ENCODE measurements around the gene FN1. TPM values are rescaled to one million over a fixed set of nuclear protein-coding genes. Genes with fewer than 3 reads are reported as not detected.
A peak's percentile ranks its signal among the peaks of the same experiment; 100 is the strongest.

FN1 gene
- total RNA-seq, 1 experiment from 2014 or later: 564 TPM

GRCh38 chr2:215454519-215455246 lies 18.8 kb upstream of the FN1 start:
- ChIA-PET CTCF (interaction anchor here (0.5 to 7.4 kb wide), 32 partner anchors 8 to 1577 kb away, joined by 3 to 76 read pairs (median 3); no protein-coding TSS in a partner anchor), POLR2A (interaction anchor here (0.6 to 0.9 kb wide), 3 partner anchors 44 to 448 kb away, joined by 3 read pairs; no protein-coding TSS in a partner anchor)
- peak overlapping the region; percentile 49 for H3K27ac Mint-ChIP-seq (ENCODE audit: low read depth, unreplicated experiment)
- peak; percentile 66 for TF ChIP-seq CTCF (IDR thresholded peaks at IDR 0.05; ENCODE audit: unreplicated experiment)
- intact Hi-C loops (cut with micrococcal nuclease): loop anchor here (1.0 to 5.0 kb wide), 3 partner anchors 374 to 466 kb away; no protein-coding TSS in a partner anchor
- H3K4me3 Mint-ChIP-seq (ENCODE audit: unreplicated experiment): no peak overlapping the region
- peaks cover 6% of the 10 kb centered on the region for H3K36me3 Mint-ChIP-seq (ENCODE audit: insufficient read depth, unreplicated experiment)
- peaks cover 8% of the 10 kb centered on the region for H3K4me1 Mint-ChIP-seq (ENCODE audit: insufficient read depth, unreplicated experiment)
- peak; percentile 52 for DNase-seq (ENCODE audit: unreplicated experiment)
- no peaks in the 10 kb centered on the region for H3K27me3 Mint-ChIP-seq (ENCODE audit: insufficient read depth, unreplicated experiment)
- no TSS peak for BruUV-seq (replicated peaks)
- H3K9me3 Mint-ChIP-seq (ENCODE audit: unreplicated experiment): no peaks in the 10 kb centered on the region

GRCh38 chr2:215452725-215453124 lies 16.9 kb upstream of the FN1 start:
- TF ChIP-seq CTCF (IDR thresholded peaks at IDR 0.05; ENCODE audit: unreplicated experiment): no peak
- no peak overlapping the region for H3K27ac Mint-ChIP-seq (ENCODE audit: low read depth, unreplicated experiment)
- H3K4me3 Mint-ChIP-seq (ENCODE audit: unreplicated experiment): no peak overlapping the region
- BruUV-seq (replicated peaks): no TSS peak
- H3K36me3 Mint-ChIP-seq (ENCODE audit: insufficient read depth, unreplicated experiment): peaks cover 6% of the 10 kb centered on the region
- intact Hi-C loops (cut with micrococcal nuclease): loop anchor here (5.0 kb wide), 1 partner anchor 450 kb away; no protein-coding TSS in a partner anchor
- no peaks in the 10 kb centered on the region for H3K9me3 Mint-ChIP-seq (ENCODE audit: unreplicated experiment)
- POLR2A ChIA-PET: no interaction called here
- DNase-seq (ENCODE audit: unreplicated experiment): no peak
- no peaks in the 10 kb centered on the region for H3K27me3 Mint-ChIP-seq (ENCODE audit: insufficient read depth, unreplicated experiment)
- CTCF ChIA-PET: interaction anchor here (0.7 to 7.4 kb wide), 2 partner anchors 24 to 467 kb away, joined by 3 to 76 read pairs; no protein-coding TSS in a partner anchor
- H3K4me1 Mint-ChIP-seq (ENCODE audit: insufficient read depth, unreplicated experiment): peaks cover 12% of the 10 kb centered on the region

GRCh38 chr2:215451012-215451756 lies 15.3 kb upstream of the FN1 start:
- POLR2A ChIA-PET: interaction anchor here (0.6 to 1.8 kb wide), 4 partner anchors 10 to 259 kb away, joined by 3 to 4 read pairs (median 3); no protein-coding TSS in a partner anchor
- Mint-ChIP-seq H3K27me3 (ENCODE audit: insufficient read depth, unreplicated experiment) (no peaks in the 10 kb centered on the region), H3K4me1 (ENCODE audit: insufficient read depth, unreplicated experiment) (peaks cover 24% of the 10 kb centered on the region), H3K9me3 (ENCODE audit: unreplicated experiment) (no peaks in the 10 kb centered on the region), H3K36me3 (ENCODE audit: insufficient read depth, unreplicated experiment) (peaks cover 6% of the 10 kb centered on the region), H3K27ac (ENCODE audit: low read depth, unreplicated experiment) (no peak overlapping the region), H3K4me3 (ENCODE audit: unreplicated experiment) (no peak overlapping the region)
- intact Hi-C loops (cut with micrococcal nuclease): loop anchor here (5.0 kb wide), 1 partner anchor 451 kb away; no protein-coding TSS in a partner anchor
- CTCF ChIA-PET: interaction anchor here (0.5 to 7.4 kb wide), 4 partner anchors 86 to 469 kb away, joined by 5 to 76 read pairs (median 6); no protein-coding TSS in a partner anchor
- no peak for TF ChIP-seq CTCF (IDR thresholded peaks at IDR 0.05; ENCODE audit: unreplicated experiment)
- no TSS peak for BruUV-seq (replicated peaks)
- DNase-seq (ENCODE audit: unreplicated experiment): no peak
